GM21381 (cell line): ENCODE results near the gene ELL3.
"Not testable (repeated sequence)": the region's sequence is repeated elsewhere in the genome, so short reads cannot be mapped to it uniquely, and the experiment has no call there.

ENCODE experiments used
- ATAC-seq: cut with Tn5 transposase; IDR thresholded peaks from one replicate; pipeline ENCODE4 v1.9.1; 2021; ENCODE audit warnings: mild to moderate bottlenecking, moderate library complexity; ENCODE audit not compliant: unreplicated experiment

Gene ELL3

DNA sequence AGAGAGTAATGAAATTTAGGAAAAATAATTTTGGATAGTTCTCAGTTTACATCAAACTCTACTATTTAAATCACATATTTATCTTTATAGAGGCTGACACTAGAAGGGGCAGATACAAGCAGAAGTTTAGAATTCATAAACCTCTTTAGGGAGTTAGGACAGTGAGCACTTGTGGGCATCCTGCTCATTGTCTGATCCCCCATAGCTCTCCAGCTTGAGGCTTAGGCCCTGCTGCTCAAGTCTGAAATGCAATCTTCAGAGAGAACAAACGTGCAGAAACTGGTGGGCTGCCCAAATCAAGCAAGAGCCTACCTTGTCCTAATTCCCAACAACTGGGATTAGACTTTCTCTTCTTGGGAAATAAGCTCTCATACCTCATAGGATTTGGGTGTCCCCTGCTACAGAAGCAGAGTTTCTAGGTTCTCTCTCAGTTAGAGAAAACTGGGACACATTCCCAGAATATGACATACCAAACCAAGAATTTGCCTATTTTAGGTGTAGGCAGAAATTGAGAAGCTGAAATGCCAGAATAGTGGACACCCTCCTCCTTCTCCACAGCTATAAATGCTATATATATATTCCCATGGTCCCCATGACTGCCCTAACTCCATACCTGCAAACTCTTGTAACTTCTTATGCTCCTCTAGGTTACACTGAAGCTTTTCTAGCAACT lies 48.6 kb downstream of the ELL3 start:
- ATAC-seq: not testable (repeated sequence)

DNA sequence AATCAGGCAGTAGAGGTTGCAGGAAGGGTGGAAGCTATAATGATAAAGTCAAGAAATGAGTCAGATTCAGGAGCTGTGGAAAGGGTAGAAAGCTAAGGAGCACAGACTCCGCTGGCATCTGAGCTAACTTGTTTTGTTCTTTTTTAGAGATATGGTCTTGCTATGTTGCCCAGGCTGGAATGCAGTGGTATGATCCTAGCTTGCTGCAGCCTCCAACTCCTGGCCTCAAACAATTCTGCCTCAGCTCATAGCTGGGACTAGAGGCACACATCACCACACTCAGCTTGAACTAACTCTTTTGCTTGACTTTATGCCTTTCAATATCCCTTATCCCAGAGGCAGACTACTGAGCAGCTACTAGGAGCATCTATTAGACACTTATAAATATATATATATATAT lies 50.5 kb downstream of the ELL3 start:
- ATAC-seq: not testable (repeated sequence)

DNA sequence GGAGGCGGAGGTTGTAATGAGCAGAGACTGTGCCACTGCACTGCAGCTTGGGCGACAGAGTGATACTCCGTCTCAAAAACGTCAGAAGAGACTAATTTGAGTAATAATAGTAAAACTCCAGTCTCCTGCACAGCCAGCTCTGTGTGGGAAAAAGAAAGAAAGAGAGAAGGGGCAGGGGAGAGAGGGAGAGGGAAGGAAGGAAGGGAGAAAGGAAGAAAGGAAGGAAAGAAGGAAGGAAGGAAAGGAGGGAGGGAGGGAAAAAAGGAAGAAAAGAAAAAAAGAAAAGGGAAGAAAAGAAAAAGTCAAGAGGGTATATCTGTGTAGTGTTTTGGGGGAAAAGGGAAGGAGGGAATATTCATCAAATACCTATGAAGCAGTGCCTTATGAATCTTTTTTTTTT lies 53.6 kb downstream of the ELL3 start:
- no peak for ATAC-seq
